ENCODE measurements around the gene PPM1N.

- TF ChIP-seq SOX5 (CRISPR knock-in tag; IDR thresholded peaks at IDR 0.05; ENCODE audit: borderline replicate concordance) (peak; percentile 69), ZNF232 (CRISPR knock-in tag; IDR thresholded peaks at IDR 0.05; ENCODE audit: borderline replicate concordance) (peak; percentile 61; the same call in 1 of the 2 replicates), JUNB (CRISPR knock-in tag; IDR thresholded peaks at IDR 0.05; ENCODE audit: borderline replicate concordance) (no peak), CTCF (CRISPR knock-in tag; IDR thresholded peaks at IDR 0.05) (peak; percentile 24; the same call in 1 of the 2 replicates), KMT2A (CRISPR knock-in tag; IDR thresholded peaks at IDR 0.05) (no peak)
These were observed 16.3 kb downstream of the PPM1N start for GRCh38 chr19:45514376-45515051.
